ENCODE results near the gene MAP3K5. TPM values are rescaled to one million over a fixed set of nuclear protein-coding genes. Genes with fewer than 3 reads are reported as not detected.

Gene MAP3K5
- total and polyA plus RNA-seq, 2 of the 8 experiments (the other 6 are each of a cell fraction or from before 2014, with no cell fraction given), result 0.63 to 2.6 TPM

- no peak overlapping the region for H2BK20ac ChIP-seq (ENCODE audit: low read length)
- DNase-seq (ENCODE audit: low read depth in 1 of 2, low spot score in 2 of 2) (no peak), FAIRE-seq (no peak)
- H3K27ac ChIP-seq (ENCODE audit: low read depth, low read length), result no peak overlapping the region
- no peak overlapping the region for H3K14ac ChIP-seq (ENCODE audit: insufficient read length)
- no peak overlapping the region for H2BK120ac ChIP-seq (replicated peaks; ENCODE audit: low read depth, low read length)
- H2AFZ ChIP-seq (ENCODE audit: low read length), result no peak overlapping the region
- no peak overlapping the region for H2BK5ac ChIP-seq (ENCODE audit: low read depth, low read length)
- H3K23ac ChIP-seq (ENCODE audit: insufficient read length), result no peak overlapping the region
- H2BK12ac ChIP-seq (ENCODE audit: low read depth, low read length), result no peak overlapping the region
- 85% methylated on average over 4 of the region's 4 CpGs; no CpG with 5 or more reads in 1 of the 2 experiments for WGBS, 2 experiments (ENCODE audit: extremely low coverage in 1 of 2, insufficient coverage in 1 of 2, insufficient read length in 1 of 2, insufficient replicate concordance in 2 of 2, low coverage in 1 of 2, low lambda C conversion rate in 2 of 2, missing lambda C conversion rate in 1 of 2)
- H4K8ac ChIP-seq (ENCODE audit: extremely low read depth, insufficient read depth, low read length), result no peak overlapping the region
- no peaks in the 10 kb centered on the region for H4K20me1 ChIP-seq (replicated peaks in 1 of 2; ENCODE audit: control insufficient read depth in 1 of 2, insufficient read depth in 2 of 2, low read length in 2 of 2)
- no peaks in the 10 kb centered on the region for H3K27me3 ChIP-seq (replicated peaks in 1 of 4; ENCODE audit: control insufficient read depth in 3 of 4, extremely low read depth in 1 of 4, insufficient read depth in 3 of 4, low read length in 3 of 4)
- no peaks in the 10 kb centered on the region for H3K23me2 ChIP-seq (ENCODE audit: low read depth, low read length)
- no peak overlapping the region for H3K4ac ChIP-seq (replicated peaks; ENCODE audit: insufficient read length, low read depth, low read length)
- no peaks in the 10 kb centered on the region for H3K4me1 ChIP-seq (replicated peaks in 1 of 4; ENCODE audit: control insufficient read depth in 3 of 4, insufficient read depth in 4 of 4, low read length in 3 of 4)
- no peak overlapping the region for H4K91ac ChIP-seq (replicated peaks; ENCODE audit: insufficient read length, low read length)
- no peaks in the 10 kb centered on the region for H3K36me3 ChIP-seq (ENCODE audit: control insufficient read depth in 2 of 4, insufficient read depth in 4 of 4, low read length in 3 of 4)
- H3K56ac ChIP-seq (replicated peaks; ENCODE audit: insufficient read length, low read depth, low read length), result no peak overlapping the region
- no peak overlapping the region for H2BK15ac ChIP-seq (ENCODE audit: low read length)
- no peak overlapping the region for H3K18ac ChIP-seq (ENCODE audit: extremely low read depth, low read length)
- ChIA-PET CTCF (ENCODE audit: partially characterized antibody) (no interaction called here), POLR2A (ENCODE audit: partially characterized antibody) (no interaction called here)
- no peak overlapping the region for H3K4me2 ChIP-seq (ENCODE audit: insufficient read depth in 1 of 2, low read depth in 2 of 2, low read length in 2 of 2)
- H3K4me3 ChIP-seq (ENCODE audit: extremely low read depth in 1 of 4, insufficient read depth in 2 of 4, low read depth in 3 of 4, low read length in 4 of 4), result no peak overlapping the region
- H2AK5ac ChIP-seq (ENCODE audit: low read depth, low read length), result no peak overlapping the region
- no peaks in the 10 kb centered on the region for H3K79me2 ChIP-seq (ENCODE audit: control insufficient read depth in 1 of 2, insufficient read depth in 2 of 2, low read length in 2 of 2)
- no peak overlapping the region for H4K5ac ChIP-seq (ENCODE audit: insufficient read length, low read depth, low read length)
- no peak overlapping the region for H3K9ac ChIP-seq (replicated peaks in 1 of 4; ENCODE audit: extremely low read depth in 1 of 4, low read depth in 3 of 4, low read length in 3 of 4)
- H3K9me3 ChIP-seq (ENCODE audit: insufficient read depth in 2 of 2, low read depth in 1 of 2, low read length in 1 of 2), result no peaks in the 10 kb centered on the region
- no peaks in the 10 kb centered on the region for H3K79me1 ChIP-seq (ENCODE audit: low read depth, low read length)
- TF ChIP-seq USF2 (IDR thresholded peaks at IDR 0.05; ENCODE audit: low read length) (no peak), HDAC2 (IDR thresholded peaks at IDR 0.05; ENCODE audit: borderline replicate concordance in 1 of 2, low read depth in 2 of 2, low read length in 2 of 2) (no peak), BCL11A (IDR thresholded peaks at IDR 0.05; ENCODE audit: low read depth in 2 of 2, low read length in 2 of 2) (no peak), CHD2 (IDR thresholded peaks at IDR 0.05; ENCODE audit: low read length) (no peak), MAFK (IDR thresholded peaks at IDR 0.05; ENCODE audit: low read depth, low read length) (no peak), SIX5 (IDR thresholded peaks at IDR 0.05; ENCODE audit: low read depth, low read length) (no peak), PHF8 (conservative IDR thresholded peaks at IDR 0.05; ENCODE audit: low read depth, low read length) (no peak), RAD21 (IDR thresholded peaks at IDR 0.05 in 1 of 2, conservative IDR thresholded peaks at IDR 0.05 in 1 of 2; ENCODE audit: low read depth in 2 of 2, low read length in 2 of 2) (no peak), GTF2F1 (IDR thresholded peaks at IDR 0.05; ENCODE audit: borderline replicate concordance, low read depth, low read length) (no peak), TEAD4 (IDR thresholded peaks at IDR 0.05; ENCODE audit: low read depth, low read length) (no peak), ATF3 (IDR thresholded peaks at IDR 0.05; ENCODE audit: insufficient read depth, low read depth, low read length) (no peak), ZNF274 (IDR thresholded peaks at IDR 0.05; ENCODE audit: borderline replicate concordance, extremely low read depth, low read length) (no peak)
Measured at GRCh38 chr6:136672144-136672543, 120.1 kb downstream of the MAP3K5 start.

Measured in H1 (cell line).